Measurements from ENCODE around the gene ABHD12.

ABHD12 gene

GRCh38 chr20:25306991-25307903, 83.4 kb downstream of the ABHD12 start:
- H3K9me3 ChIP-seq (ENCODE audit: severe bottlenecking): no peaks in the 10 kb centered on the region
- H3K4me3 ChIP-seq (ENCODE audit: severe bottlenecking): no peak overlapping the region
- ATAC-seq (ENCODE audit: low read depth) (no peak), DNase-seq (ENCODE audit: low spot score) (peak; percentile 44)
- H3K36me3 ChIP-seq (ENCODE audit: low read depth): peaks cover 10% of the 10 kb centered on the region
- H3K27ac ChIP-seq (ENCODE audit: poor library complexity, severe bottlenecking): no peak overlapping the region
- peaks cover 21% of the 10 kb centered on the region for H3K4me1 ChIP-seq (ENCODE audit: insufficient read depth, poor library complexity, severe bottlenecking)
- TF ChIP-seq CTCF (IDR thresholded peaks at IDR 0.05; ENCODE audit: poor library complexity, severe bottlenecking): no peak
- H3K27me3 ChIP-seq (ENCODE audit: insufficient read depth, poor library complexity, severe bottlenecking): no peaks in the 10 kb centered on the region

DNA sequence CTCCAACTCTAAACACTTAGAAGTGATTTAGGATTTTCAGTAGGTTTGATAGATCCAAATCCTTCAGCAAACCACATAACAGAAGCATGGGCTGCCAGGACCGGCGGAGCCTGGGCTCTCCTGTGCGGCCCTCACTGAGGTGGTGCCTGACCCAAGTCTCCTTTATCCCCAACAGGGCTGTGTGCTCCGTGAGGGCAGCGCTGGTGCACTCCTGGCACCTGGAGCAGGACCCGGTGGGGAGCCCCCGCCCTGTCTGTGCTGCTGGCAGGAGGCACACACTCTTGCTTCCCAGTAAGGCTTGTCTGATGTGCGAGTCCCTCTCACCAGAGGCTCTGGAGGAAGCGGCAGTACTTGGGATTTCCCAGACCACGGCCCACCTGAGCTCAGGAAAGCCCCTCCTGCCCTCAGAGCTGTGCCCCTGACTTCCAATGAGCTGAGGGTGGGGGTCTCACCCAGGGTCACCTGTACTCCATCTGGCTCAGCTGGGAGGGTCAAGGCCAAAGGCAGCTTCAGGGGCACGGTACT, 86.5 kb downstream of the ABHD12 start:
- ATAC-seq (ENCODE audit: low read depth): no peak

DNA sequence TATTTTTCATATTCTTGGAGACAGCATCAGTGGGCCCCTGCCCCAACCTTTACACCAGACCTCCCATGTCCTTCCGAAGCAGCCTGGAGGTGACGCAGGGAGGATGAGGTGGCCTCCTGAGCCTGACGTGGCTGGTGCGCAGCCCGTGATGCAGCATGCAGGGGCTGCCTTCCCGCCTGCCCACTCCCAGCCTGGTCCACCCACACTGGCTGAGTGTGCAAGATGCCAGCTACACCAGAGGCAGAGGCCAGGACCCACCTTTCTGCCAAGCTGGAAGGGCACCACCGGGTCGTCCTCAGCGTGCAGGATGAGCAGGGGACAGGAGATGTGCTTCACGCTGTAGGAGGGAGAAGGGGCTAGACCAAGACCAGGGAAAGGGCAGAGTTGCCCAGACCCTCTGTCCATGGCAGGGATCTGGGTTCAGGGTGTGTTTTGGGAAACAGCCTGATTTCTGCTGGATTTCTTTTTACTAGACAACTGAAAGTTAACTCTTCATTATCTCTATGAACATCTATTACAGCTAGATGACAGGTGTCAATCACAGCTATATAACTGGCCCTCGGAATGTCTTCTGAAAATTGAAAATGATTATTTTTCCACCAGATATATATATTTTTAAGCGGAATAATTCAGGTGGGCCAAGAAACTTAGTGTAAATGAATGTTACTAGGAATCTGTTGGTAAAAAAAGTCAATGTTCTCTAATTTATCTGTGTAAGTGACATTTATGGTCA, 87.2 kb downstream of the ABHD12 start:
- H3K27me3 ChIP-seq (ENCODE audit: insufficient read depth, poor library complexity, severe bottlenecking): no peaks in the 10 kb centered on the region
- no peak for DNase-seq (ENCODE audit: low spot score)
- no peak overlapping the region for H3K4me3 ChIP-seq (ENCODE audit: severe bottlenecking)
- no peaks in the 10 kb centered on the region for H3K9me3 ChIP-seq (ENCODE audit: severe bottlenecking)
- ATAC-seq (ENCODE audit: low read depth): no peak
- no peak overlapping the region for H3K27ac ChIP-seq (ENCODE audit: poor library complexity, severe bottlenecking)
- H3K36me3 ChIP-seq (ENCODE audit: low read depth): peaks cover 10% of the 10 kb centered on the region
- no peak for TF ChIP-seq CTCF (IDR thresholded peaks at IDR 0.05; ENCODE audit: poor library complexity, severe bottlenecking)
- H3K4me1 ChIP-seq (ENCODE audit: insufficient read depth, poor library complexity, severe bottlenecking): no peaks in the 10 kb centered on the region

More for the DNA sequence above, 86.5 kb downstream of the ABHD12 start:
- no peak overlapping the region for H3K27ac ChIP-seq (ENCODE audit: poor library complexity, severe bottlenecking)
- no peaks in the 10 kb centered on the region for H3K27me3 ChIP-seq (ENCODE audit: insufficient read depth, poor library complexity, severe bottlenecking)
- H3K36me3 ChIP-seq (ENCODE audit: low read depth): peaks cover 10% of the 10 kb centered on the region
- DNase-seq (ENCODE audit: low spot score): no peak
- H3K4me1 ChIP-seq (ENCODE audit: insufficient read depth, poor library complexity, severe bottlenecking): peaks cover under 1% of the 10 kb centered on the region
- no peak overlapping the region for H3K4me3 ChIP-seq (ENCODE audit: severe bottlenecking)
- no peaks in the 10 kb centered on the region for H3K9me3 ChIP-seq (ENCODE audit: severe bottlenecking)
- TF ChIP-seq CTCF (IDR thresholded peaks at IDR 0.05; ENCODE audit: poor library complexity, severe bottlenecking): no peak

GRCh38 chr20:25302596-25302995, 88.0 kb downstream of the ABHD12 start:
- TF ChIP-seq CTCF (IDR thresholded peaks at IDR 0.05; ENCODE audit: poor library complexity, severe bottlenecking): no peak
- Histone ChIP-seq H3K4me3 (ENCODE audit: severe bottlenecking) (no peak overlapping the region), H3K4me1 (ENCODE audit: insufficient read depth, poor library complexity, severe bottlenecking) (no peaks in the 10 kb centered on the region), H3K27me3 (ENCODE audit: insufficient read depth, poor library complexity, severe bottlenecking) (no peaks in the 10 kb centered on the region), H3K27ac (ENCODE audit: poor library complexity, severe bottlenecking) (no peak overlapping the region), H3K9me3 (ENCODE audit: severe bottlenecking) (no peaks in the 10 kb centered on the region), H3K36me3 (ENCODE audit: low read depth) (peaks cover 3% of the 10 kb centered on the region)
- DNase-seq (ENCODE audit: low spot score) (no peak), ATAC-seq (ENCODE audit: low read depth) (0 out of 3 replicates have a peak, but pooled peaks have one; percentile 1)
